Pulmonary artery endothelial cell (primary cell): Measurements from ENCODE around the gene UGT1A7. TPM values are rescaled to one million over a fixed set of nuclear protein-coding genes. Genes with fewer than 3 reads are reported as not detected.

Source experiments
- DNase-seq: peaks from one replicate; pipeline ENCODE4 v3.0.0-alpha.2; 2011; ENCODE audit warnings: low read depth, low spot score
- total RNA-seq: library from RNA; depleted of rRNA; stranded (reverse); fragments of >200 nt; gene quantifications from 2 replicates; pipeline ENCODE4 v1.2.3, GENCODE V29; 2014

The UGT1A7 gene
- total RNA-seq, 1 donor from 2014 or later = not detected

DNA sequence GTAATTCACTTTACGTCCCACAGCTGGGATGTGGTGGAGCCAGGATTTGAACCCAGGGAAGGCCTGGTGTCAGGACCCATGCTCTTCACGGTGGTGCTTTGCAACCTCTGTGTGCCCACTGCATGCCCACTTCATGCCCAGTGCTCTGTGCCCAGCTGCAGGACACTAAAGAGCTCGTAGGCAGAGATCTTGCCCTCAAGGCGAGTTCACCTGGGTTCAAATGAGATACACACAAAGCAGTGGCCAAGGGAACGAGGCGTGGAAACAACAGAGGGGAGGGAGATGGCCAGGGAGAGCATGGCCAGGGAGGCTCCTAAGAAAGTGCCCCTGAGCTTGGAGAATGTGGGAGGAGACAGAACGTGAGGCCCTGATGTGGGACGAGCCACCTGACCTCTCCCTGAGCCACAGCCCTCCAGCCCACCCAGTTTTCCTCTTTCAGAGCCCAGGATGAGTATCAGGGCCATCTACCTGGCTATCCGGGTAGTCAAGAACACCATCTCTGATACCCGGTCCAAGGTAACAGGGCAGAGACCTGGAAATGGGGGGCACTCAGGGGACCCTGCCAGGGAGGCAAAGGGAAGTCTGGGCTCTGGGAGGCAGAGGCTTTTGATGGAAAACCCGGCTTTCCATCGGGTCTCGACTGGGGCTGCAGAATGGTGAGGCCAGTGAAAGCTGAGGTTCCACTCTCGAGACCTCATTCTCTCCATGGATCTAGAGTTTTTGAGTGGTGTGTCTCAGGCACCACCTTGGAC, 116.8 kb downstream of the UGT1A7 start:
- DNase-seq = no peak

DNA sequence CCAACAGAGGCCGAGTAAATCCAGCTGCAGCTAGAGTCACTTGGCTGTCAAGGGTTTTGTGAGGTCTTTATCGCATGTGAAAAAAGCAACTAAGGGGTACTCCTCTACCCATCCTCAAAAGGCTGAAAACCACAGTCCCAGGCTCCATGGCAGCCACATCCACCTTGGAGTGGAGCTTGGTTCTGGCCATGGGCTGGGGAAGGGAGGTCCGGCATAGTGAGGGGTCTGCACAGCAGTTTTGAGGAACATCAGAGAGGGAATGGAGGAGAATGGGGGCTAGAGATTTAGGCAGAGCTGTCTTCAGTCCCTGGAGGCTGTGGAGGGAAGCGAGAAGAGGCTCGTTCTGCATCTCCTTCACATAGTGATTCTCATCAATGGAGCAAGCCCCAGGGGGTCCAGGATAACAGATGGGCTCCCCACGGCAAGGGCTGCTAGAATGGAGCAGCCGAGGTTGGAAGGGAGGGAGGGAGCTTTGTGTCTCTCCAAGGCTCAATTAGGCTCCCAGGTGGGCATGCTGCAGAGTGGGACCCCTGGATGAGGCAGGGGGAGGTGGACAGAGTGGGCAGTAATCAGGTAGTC, 117.5 kb downstream of the UGT1A7 start:
- no peak for DNase-seq

DNA sequence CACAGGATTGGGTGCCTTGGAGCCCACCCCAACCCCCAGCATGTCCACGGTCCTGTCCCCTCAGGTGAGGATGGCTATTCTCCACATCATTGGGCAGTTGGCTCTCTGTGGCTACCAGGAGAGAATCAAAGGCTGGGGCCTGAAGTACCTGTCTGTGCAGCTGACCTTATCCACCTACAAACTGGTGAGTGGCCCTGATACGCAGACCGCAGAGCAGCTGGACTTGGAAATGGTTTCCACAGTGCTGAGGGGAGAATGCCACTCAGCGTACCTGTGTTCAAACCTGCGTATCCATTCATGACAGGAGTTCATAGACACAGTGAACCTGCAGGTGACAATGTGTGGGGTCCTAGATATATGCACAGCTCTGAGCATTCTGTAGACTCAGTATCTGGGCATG, 118.0 kb downstream of the UGT1A7 start:
- DNase-seq = no peak

DNA sequence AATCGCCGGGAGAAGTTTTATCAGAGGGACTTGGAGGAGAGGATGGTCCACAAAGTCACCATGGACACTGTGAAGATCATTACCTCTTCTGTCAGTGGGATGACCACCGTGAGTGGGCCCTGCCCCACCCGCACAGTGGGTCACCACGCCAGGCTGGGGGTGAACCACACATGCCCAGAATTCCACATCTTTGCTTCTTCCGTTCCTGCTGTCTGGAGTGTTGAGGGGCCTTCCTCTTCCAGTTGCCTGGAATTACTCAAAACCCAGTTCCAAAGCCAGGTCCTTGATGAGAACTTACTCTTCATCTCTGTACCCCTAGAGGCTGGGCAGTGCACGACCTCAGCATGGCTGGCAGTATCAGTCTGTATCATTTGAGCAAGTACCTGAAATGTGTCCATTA, 118.5 kb downstream of the UGT1A7 start:
- DNase-seq = no peak

DNA sequence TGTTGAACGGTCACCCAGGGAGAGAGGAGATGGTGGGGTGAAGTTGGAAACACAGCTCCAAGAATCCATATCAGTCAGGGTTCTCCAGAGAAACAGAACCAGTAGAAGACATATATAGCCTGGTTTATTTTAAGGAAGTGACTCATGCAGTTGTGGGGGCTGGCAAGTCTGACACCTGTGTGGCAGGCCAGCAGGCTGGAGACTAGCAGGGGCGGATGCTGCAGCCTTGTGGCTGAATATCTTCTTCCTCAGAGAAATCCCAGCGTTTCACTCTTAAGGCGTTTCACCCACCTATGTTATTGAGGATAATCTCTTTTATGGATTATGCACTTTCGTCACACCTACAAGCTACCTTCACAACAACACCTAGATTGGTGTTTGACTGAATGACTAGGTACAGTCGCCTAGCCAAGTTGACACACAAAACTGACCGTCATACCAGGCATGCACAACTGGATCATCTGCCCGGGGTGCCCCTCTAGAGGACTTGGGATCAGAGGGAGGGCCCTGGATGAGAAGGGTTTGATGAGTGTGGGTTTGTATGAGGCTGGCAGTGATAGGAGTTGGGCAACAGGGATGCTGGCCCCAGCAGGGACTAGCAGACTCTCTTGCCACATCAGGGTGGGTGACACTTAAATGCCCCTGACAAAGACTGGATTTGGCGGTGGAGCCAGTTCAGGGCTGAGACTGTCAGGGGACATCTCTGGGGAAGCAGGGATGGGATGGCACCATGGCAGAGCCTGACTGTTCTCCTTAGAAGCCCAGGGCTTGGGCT, 119.8 kb downstream of the UGT1A7 start:
- no peak for DNase-seq

DNA sequence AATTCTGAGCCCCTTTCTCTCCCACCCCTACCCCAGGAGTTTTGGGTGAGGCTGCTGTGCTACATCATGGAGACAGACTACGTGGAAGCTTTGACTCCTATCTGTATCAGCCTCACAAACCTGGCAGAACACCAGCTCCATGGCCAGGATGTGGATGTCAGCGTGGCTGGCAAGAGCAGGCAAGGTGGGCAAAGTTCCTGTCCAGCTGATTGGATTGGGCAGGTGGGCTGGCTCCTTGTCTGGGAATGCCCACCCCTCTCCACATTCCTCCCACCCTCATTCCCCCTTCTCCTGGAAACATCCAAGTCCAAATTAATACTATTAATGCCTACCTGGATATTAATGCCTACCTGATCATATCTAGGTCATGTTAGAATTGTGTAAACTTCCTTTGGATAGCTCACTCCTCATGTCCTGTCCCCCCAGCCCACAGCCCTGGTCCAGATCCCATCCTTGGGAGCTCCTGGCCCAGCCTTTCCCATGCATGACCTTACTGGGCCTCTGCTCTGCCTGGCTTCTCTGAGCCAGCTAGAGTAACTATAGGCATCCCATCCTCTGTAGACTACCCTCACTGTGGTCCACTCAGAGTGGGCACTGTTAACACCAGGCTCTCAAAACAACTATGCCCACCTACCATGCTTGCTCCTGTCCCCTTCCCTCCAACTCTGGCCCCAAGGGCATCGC, 120.6 kb downstream of the UGT1A7 start:
- no peak for DNase-seq

DNA sequence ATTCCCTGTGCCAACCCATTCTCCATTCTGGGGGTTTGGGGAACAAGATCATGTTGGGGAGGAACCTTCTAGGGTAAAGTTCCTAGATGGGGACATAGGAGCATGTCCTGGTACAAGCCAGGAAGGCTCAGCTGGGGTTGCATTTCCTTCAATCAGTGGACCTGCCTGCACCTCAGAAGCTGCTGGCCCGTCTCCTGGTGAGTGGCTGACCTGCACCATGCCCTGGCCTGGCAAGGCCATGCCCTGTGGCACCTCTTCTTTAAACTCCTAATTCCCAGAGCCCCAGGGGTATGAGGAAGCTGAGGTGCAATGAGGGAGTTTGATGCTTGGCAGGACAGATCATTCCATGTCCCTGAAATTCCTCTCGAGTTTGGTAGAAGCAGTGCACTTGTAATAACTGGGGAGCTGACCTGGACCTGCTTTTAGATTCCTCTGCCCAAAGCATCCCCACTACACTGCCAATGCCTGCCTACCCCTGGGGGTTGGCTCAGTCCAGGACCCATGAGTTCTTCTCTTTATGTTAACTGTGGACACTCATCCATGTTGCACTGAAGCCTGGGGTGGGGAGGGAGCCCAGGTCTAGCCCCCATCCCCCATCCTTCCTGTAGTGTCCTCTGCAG, 121.7 kb downstream of the UGT1A7 start:
- no peak for DNase-seq

DNA sequence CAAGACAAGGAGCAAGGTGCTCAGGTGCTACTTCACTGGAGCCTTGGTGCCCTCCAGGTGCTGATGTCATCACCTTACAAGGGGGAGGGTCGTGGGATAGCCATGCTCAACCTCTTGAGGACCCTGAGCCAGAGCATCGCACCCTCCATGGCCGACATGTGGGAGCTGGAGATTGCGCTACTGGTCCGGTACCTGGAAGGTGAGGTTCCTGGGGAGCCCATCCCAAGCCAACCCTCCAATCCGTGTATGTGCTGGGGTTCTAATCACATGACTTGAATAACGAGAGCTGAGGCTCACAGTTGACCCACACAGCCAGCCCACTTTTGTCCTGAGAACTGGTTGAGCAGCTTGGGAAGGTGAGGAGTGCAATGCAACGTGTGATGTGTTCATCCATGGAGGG, 122.3 kb downstream of the UGT1A7 start:
- DNase-seq = no peak

DNA sequence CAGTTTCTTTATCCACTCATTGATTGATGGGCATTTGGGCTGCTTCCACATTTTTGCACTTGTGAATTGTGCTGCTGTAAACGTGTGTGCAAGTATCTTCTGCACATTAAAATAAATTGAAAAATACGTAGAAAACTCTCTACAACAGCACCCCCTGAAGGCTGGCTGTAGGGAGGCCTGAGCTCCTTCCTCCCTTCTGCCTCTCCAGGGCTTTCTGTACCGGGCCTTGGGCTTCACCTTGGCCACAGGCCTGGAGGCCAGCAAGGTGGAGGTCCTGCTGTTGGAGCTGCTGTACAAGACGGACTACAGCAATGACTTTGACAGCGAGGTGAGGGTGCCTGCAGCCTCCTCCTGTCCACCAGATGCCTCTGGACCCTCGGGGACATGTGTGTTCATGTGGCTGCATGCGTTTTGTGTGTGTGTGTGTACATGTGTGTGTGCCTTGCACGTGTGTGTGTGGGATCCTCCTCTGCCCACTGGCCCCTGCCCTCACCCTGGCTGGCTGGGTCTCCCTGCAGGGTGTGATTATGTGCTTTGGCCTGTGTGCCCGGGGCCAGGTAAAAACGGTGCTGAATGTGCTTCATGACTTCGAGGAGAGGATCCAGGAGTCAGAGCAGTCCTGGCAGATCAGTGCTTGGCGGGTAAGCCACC, 125.6 kb downstream of the UGT1A7 start:
- DNase-seq = no peak

DNA sequence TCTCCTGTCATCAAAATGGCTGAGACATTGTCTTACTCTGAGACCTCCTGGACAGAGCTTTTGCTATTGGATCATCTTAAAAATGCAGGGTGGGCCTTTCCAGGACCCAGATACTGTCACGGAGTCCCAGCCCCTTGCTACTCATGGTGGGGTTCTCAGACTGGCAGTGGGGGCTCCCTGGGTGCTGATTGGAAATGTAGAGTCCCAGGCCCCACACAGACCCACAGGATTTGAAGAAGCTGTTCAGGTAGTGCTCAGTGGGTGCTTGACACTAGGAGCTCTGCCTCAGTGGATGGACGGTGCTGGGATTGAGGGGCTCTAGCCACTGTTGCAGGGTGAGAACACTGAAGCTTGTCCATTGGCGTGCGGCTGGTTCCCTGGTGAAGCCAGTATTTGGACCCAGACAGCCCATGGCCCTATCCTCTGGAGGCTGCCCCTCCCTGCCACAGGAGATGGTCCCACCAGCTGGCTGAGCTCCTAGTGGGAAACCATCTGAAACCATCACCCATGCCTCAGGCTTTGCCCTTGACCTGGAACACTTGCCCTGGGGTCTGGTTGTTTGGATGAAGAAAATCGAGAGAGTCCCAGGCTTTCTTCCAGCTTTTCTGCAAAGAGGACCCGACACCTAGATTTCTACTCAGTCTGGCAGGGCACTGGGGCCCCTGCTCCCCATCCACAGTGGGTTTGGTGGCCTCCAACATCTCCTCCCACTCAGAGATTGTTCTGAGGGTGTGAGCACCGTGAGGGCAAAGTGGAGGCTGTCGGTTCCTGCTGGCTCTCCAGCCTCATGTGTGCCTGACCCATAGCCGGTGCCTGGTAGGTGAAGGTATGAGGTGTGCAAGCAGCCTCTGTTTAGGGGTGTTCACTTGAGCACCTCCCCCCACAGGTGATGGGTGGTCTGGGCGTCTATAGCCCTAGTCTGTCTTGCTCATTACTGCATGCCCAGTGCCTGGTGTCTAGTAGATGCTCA, 126.5 kb downstream of the UGT1A7 start:
- DNase-seq = no peak

DNA sequence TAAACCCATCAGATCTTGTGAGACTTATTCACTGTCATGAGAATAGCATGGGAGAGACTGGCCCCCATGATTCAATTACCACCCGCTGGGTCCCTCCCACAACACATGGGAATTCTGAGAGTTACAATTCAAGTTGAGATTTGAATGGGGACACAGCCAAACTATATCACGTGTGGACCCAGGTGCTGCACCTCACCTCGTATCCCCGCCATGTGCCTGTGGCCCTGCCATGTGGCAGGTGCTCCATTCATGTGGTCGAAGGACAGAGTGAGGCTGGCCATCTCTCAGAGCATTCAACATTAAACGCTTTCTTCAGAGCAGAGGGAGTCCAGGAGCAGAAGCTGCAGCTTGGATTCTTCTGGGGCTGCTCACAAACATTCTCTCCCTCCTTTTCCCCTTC, 128.7 kb downstream of the UGT1A7 start:
- DNase-seq = no peak

DNA sequence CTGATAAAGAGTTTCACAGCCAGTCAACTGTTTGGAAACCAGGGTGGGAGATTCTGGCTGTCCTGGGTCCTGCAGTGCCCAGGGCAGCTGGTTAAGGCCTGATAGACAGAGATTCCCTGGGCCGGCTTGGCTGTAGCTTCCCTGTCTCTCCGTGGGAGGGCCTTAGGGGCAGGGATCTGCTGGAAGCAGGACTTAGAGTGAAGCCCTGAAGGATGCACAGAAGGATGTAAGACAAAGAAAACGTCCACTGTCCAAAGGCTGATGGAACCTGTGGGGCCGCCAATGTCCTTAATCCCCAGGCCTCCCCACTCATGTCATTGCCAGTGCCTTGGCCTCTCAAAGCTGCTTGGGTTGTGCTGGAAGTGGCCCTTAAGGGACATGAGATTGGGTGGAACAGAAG, 129.4 kb downstream of the UGT1A7 start:
- DNase-seq = no peak

DNA sequence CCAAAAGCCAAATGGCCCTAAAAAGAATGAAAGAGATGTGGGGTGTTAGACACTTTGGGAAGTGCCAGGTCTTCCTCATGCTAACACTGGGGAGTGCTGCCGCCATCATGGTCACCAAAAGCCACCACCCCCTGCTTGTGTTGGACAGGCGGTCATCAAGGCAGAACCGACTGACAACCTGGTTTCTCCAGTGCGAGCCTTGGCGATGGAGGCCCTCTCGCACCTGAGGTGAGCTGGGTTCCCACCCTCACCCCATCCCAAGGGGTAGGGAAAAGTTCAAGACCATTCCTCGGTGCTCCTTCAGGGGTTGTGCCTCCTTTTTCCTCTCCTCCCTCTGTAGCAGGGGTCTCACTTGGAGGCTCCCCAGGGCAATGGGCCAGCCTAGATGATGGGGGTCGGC, 130.0 kb downstream of the UGT1A7 start:
- no peak for DNase-seq

DNA sequence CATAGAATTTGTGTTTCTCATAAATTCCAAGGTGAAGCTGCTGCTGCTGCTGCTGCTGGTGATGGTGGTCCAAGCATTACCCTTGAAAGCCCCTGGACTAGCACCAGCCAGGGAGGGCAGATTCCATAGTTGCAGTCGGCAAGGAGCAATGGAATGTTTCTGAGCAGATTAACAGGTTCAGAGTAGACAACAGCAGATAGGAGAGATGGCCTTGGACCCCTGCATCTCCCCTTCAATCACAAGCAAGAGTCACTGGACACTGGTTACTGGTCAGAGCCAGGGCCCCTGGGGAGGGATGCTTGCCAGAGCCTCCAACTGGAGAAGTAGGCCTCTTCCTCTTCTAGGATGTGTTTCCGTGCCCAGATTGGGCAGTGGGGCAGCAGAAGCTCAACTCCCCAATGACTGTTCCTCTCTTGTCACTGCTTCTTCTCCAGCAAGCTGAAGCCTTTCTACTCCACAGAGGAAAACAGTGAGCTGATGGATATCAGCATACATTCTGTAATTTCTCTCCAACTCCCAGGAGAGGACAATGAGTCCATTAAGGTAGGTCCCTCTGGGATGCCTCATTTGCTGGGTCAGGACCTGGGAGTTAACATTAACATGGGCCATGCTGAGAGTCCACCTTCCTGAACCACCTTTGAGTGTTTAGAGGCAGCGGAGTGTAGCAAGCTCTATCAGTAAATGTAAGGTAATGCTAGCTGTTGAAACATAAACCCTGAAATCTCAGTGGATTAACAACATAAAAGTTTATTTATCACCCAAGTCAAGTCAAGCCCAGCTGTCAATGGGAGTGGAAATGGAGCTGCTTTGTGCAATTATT, 131.7 kb downstream of the UGT1A7 start:
- no peak for DNase-seq

DNA sequence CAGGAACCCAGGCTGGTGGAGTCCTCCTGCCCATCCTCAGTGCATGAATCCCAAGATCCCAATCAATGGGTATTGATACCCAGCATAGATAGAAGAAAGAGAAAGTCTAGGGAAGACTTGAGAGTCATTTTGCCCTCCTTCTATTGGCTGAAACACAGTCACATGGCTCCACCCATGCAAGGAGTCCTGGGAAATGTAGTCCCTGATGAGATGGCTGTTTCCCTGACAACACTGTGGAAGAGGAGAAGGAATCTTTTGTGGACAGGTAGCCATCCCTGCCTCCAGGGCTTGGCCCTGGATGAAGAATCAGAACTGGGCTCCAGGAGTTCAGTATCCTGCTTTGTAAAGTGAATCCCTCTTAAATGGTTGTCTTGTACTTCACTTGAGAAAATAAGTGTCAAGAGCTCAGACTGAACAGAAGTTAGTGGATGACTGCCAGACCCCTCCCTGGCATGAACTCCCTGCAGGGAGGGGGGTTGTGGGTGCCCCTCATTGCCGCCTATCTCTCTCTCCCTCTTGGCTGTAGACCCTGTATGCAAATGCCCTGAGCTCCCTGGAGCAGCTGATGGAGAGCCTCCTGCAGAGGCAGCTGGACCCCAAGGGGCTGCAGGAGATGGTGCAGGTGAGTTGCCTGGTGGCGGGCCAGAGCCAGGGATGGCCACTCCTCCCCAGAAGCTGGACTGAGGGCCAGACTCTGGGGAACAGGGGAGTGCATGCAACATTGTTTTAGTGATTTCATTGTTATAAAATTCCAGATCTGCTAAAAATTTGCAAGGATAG, 132.5 kb downstream of the UGT1A7 start:
- DNase-seq = no peak

DNA sequence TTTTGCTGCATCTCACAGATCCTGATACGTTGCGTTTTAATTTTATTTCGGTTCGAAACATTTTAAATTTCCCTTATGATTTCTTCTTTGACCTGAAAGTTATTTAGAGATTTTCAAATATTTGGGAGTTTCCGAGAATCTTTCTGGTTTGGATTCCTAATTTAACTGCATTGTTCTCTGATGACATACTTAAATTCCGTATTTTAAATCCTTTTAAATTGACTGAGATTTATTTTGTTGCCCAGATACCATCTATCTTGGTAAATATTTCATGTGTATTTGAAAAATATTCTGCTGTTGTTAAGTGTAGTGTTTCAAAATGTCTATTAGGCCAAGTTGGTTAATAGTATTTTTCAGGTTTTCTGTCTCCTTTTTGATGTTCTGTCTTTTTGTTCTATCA, 134.2 kb downstream of the UGT1A7 start:
- DNase-seq = no peak

DNA sequence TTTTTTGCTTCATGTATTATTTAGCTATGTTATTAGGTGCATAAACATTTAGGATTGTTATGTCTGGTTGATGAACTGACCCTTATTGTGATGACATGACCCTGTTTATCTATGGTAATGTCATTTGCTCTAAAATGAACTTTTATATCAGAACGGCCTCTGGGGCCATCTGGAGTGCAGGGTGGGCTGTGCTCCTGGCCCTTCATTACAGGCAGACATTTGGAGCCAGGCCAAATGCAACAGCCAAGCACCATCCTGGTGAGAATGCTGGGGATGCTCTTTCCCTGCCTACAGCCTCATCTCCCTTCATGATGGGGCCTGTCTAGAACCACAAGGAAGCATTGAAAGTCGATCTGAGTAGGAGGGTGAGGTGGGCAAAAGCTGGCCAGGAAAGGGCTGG, 134.6 kb downstream of the UGT1A7 start:
- DNase-seq = no peak

DNA sequence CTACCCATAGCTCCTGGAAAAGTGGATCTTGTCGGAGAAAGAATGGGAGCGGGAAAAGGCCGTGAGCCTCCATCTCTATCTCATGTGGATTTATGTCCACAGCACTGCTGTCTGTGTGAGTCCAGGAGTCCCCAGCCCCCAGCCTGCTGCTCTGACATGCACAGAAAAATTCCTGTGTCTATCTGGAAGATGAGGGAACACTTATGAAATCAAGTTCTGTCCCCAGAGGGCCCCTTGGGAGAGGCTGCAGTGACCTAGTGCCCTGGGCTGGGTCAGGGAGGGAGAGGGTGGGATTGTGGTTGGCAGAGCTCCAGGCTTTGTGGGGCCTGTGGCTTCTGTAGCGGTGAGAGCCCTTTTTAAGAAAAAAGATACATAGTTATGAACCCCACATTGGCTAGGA, 135.1 kb downstream of the UGT1A7 start:
- no peak for DNase-seq
